Measurements from ENCODE around the gene PHTF1. TPM values are rescaled to one million over a fixed set of nuclear protein-coding genes. Genes with fewer than 3 reads are reported as not detected.

The PHTF1 gene
- total and polyA plus RNA-seq, 2 donors (not counting 1 experiment from before 2014, with no cell fraction given) = 3.6 to 18.5 TPM

GRCh38 chr1:113653741-113654140, 105.5 kb downstream of the PHTF1 start:
- ATAC-seq (ENCODE audit: low read depth) (no peak), DNase-seq (no peak)
- Histone ChIP-seq H3K36me3 (replicated peaks in 1 of 2; ENCODE audit: control extremely low read depth in 1 of 2, control insufficient read depth in 1 of 2, extremely low read depth in 1 of 2, insufficient read depth in 2 of 2, low read length in 1 of 2) (no peaks in the 10 kb centered on the region), H3K4me3 (ENCODE audit: control extremely low read depth in 1 of 5, extremely low read depth in 1 of 5, insufficient read depth in 1 of 5, low read depth in 2 of 5, low read length in 4 of 5) (no peak overlapping the region), H3K79me2 (ENCODE audit: control insufficient read depth, insufficient read depth, low read length) (no peaks in the 10 kb centered on the region), H3K9ac (ENCODE audit: low read length) (no peak overlapping the region), H3K27me3 (replicated peaks in 1 of 4; ENCODE audit: control extremely low read depth in 1 of 4, control insufficient read depth in 3 of 4, insufficient read depth in 4 of 4, low read length in 3 of 4) (no peaks in the 10 kb centered on the region), H4K20me1 (ENCODE audit: control insufficient read depth, insufficient read depth, low read length, poor library complexity, severe bottlenecking) (no peaks in the 10 kb centered on the region), H3K4me1 (ENCODE audit: control insufficient read depth in 2 of 2, insufficient read depth in 2 of 2, low read length in 2 of 2) (no peaks in the 10 kb centered on the region), H2AFZ (ENCODE audit: insufficient read depth, low read depth, low read length, poor library complexity, severe bottlenecking) (no peak overlapping the region), H3K4me2 (replicated peaks; ENCODE audit: low read depth, low read length, poor library complexity, severe bottlenecking) (no peak overlapping the region), H3K27ac (ENCODE audit: low read length in 2 of 2) (no peak overlapping the region), H3K9me3 (ENCODE audit: control extremely low read depth in 1 of 3, control insufficient read depth in 2 of 3, insufficient read depth in 1 of 3, low read length in 2 of 3) (no peaks in the 10 kb centered on the region)
- Mint-ChIP-seq H3K4me3 (no peak overlapping the region), H3K27ac (no peak overlapping the region), H3K27me3 (no peaks in the 10 kb centered on the region), H3K9me3 (ENCODE audit: insufficient read depth) (no peaks in the 10 kb centered on the region), H3K4me1 (no peaks in the 10 kb centered on the region)
- intact Hi-C loops (cut with micrococcal nuclease) = no loop called here
- no peak for TF ChIP-seq CTCF (IDR thresholded peaks at IDR 0.05)
- no peak for TF ChIP-seq EZH2 (IDR thresholded peaks at IDR 0.05; ENCODE audit: borderline replicate concordance, insufficient read depth, low read depth, low read length, poor library complexity, severe bottlenecking)
- CTCF ChIA-PET = no interaction called here
- POLR2A ChIA-PET = interaction anchor here (0.6 kb wide), 1 partner anchor 535 kb away, joined by 3 read pairs; no protein-coding TSS in a partner anchor
- WGBS (ENCODE audit: insufficient coverage) = 92% methylated on average over 4 of the region's 5 CpGs

- H3K4me3 ChIP-seq (ENCODE audit: control extremely low read depth in 1 of 5, extremely low read depth in 1 of 5, insufficient read depth in 1 of 5, low read depth in 2 of 5, low read length in 4 of 5) = no peak overlapping the region
- H3K4me1 ChIP-seq (ENCODE audit: control insufficient read depth in 2 of 2, insufficient read depth in 2 of 2, low read length in 2 of 2) = no peaks in the 10 kb centered on the region
- no peaks in the 10 kb centered on the region for H3K36me3 ChIP-seq (replicated peaks in 1 of 2; ENCODE audit: control extremely low read depth in 1 of 2, control insufficient read depth in 1 of 2, extremely low read depth in 1 of 2, insufficient read depth in 2 of 2, low read length in 1 of 2)
- no peaks in the 10 kb centered on the region for H3K27me3 Mint-ChIP-seq
- ChIA-PET CTCF (no interaction called here), POLR2A (no interaction called here)
- DNase-seq (no peak), ATAC-seq (ENCODE audit: low read depth) (no peak)
- H2AFZ ChIP-seq (ENCODE audit: insufficient read depth, low read depth, low read length, poor library complexity, severe bottlenecking) = no peak overlapping the region
- TF ChIP-seq CTCF (IDR thresholded peaks at IDR 0.05) = no peak
- no peak for TF ChIP-seq EZH2 (IDR thresholded peaks at IDR 0.05; ENCODE audit: borderline replicate concordance, insufficient read depth, low read depth, low read length, poor library complexity, severe bottlenecking)
- H3K79me2 ChIP-seq (ENCODE audit: control insufficient read depth, insufficient read depth, low read length) = no peaks in the 10 kb centered on the region
- no peaks in the 10 kb centered on the region for H3K4me1 Mint-ChIP-seq
- H3K9ac ChIP-seq (ENCODE audit: low read length) = no peak overlapping the region
- H3K9me3 Mint-ChIP-seq (ENCODE audit: insufficient read depth) = no peaks in the 10 kb centered on the region
- H3K27ac ChIP-seq (ENCODE audit: low read length in 2 of 2) = no peak overlapping the region
- no peaks in the 10 kb centered on the region for H4K20me1 ChIP-seq (ENCODE audit: control insufficient read depth, insufficient read depth, low read length, poor library complexity, severe bottlenecking)
- H3K4me2 ChIP-seq (replicated peaks; ENCODE audit: low read depth, low read length, poor library complexity, severe bottlenecking) = no peak overlapping the region
- no peak overlapping the region for H3K27ac Mint-ChIP-seq
- no peaks in the 10 kb centered on the region for H3K9me3 ChIP-seq (ENCODE audit: control extremely low read depth in 1 of 3, control insufficient read depth in 2 of 3, insufficient read depth in 1 of 3, low read length in 2 of 3)
- no peak overlapping the region for H3K4me3 Mint-ChIP-seq
- no peaks in the 10 kb centered on the region for H3K27me3 ChIP-seq (replicated peaks in 1 of 4; ENCODE audit: control extremely low read depth in 1 of 4, control insufficient read depth in 3 of 4, insufficient read depth in 4 of 4, low read length in 3 of 4)
- intact Hi-C loops (cut with micrococcal nuclease) = no loop called here
Measured at GRCh38 chr1:113652771-113653170, 106.5 kb downstream of the PHTF1 start.
